Stimulated activated naive CD8-positive, alpha-beta T cell treated with anti-CD3 and anti-CD28 coated beads, Interleukin-15, Interleukin-2, amounts not matched to agents 100 ng/mL and 50 ng/mL, for 24 hours (primary cell): ENCODE data around the gene LTBP4.
"Not testable (repeated sequence)": the region's sequence is repeated elsewhere in the genome, so short reads cannot be mapped to it uniquely, and the experiment has no call there.

ENCODE experiments used
- H3K27ac Mint-ChIP-seq: one replicate; pipeline ENCODE4 v1.8.0; 2021; ENCODE audit warnings: mild to moderate bottlenecking, mixed read lengths
- H3K27me3 Mint-ChIP-seq: one replicate; pipeline ENCODE4 v1.8.0; 2021; ENCODE audit warnings: mixed read lengths
- H3K36me3 Mint-ChIP-seq: one replicate; pipeline ENCODE4 v1.8.0; 2021; ENCODE audit warnings: low read depth, mixed read lengths
- H3K4me1 Mint-ChIP-seq: one replicate; pipeline ENCODE4 v1.8.0; 2021; ENCODE audit warnings: low read depth, mixed read lengths
- H3K4me3 Mint-ChIP-seq: one replicate; pipeline ENCODE4 v1.8.0; 2021; ENCODE audit warnings: mild to moderate bottlenecking, mixed read lengths
- H3K9me3 Mint-ChIP-seq: one replicate; pipeline ENCODE4 v1.8.0; 2021; ENCODE audit warnings: mixed read lengths

LTBP4 gene

GRCh38 chr19:40621966-40622772, 21.0 kb downstream of the LTBP4 start:
- Mint-ChIP-seq H3K4me3 (no peak overlapping the region), H3K4me1 (peaks cover 18% of the 10 kb centered on the region), H3K9me3 (no peaks in the 10 kb centered on the region), H3K27me3 (no peaks in the 10 kb centered on the region), H3K27ac (peak overlapping the region; percentile 81), H3K36me3 (peaks cover 72% of the 10 kb centered on the region)

GRCh38 chr19:40622773-40623075, 21.6 kb downstream of the LTBP4 start:
- no peaks in the 10 kb centered on the region for H3K9me3 Mint-ChIP-seq
- peaks cover 18% of the 10 kb centered on the region for H3K4me1 Mint-ChIP-seq
- H3K27ac Mint-ChIP-seq = no peak overlapping the region
- no peak overlapping the region for H3K4me3 Mint-ChIP-seq
- H3K36me3 Mint-ChIP-seq = peaks cover 73% of the 10 kb centered on the region
- H3K27me3 Mint-ChIP-seq = no peaks in the 10 kb centered on the region

DNA sequence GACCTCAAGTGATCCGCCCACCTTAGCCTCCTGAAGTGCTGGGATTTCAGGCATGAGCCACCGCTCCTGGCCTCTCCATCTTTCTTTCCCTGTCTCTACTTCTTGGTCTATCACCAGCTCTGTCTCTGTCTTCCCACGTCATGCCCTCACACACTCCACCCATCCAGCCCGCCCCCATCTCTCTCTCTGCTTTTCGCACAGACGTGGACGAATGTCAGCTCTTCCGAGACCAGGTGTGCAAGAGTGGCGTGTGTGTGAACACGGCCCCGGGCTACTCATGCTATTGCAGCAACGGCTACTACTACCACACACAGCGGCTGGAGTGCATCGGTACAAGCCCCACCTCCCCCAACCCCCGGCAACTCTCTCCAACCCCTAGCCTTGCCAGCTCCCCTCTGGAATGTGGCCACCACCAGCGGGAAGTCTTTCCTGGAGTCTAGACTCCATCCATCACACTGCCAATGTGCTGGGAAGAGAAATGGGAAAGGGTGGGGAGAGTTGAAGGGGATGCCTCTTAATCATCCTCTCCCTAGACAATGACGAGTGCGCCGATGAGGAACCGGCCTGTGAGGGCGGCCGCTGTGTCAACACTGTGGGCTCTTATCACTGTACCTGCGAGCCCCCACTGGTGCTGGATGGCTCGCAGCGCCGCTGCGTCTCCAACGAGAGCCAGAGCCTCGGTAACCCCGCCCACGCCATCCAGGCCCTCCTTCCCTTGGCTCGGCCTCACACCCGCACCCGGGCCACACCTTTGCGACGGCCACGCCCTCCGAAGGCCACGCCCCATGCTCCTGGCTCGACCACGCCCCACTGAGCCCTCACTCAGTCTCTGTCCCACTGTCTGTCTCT, 22.5 kb downstream of the LTBP4 start:
- no peaks in the 10 kb centered on the region for H3K27me3 Mint-ChIP-seq
- H3K4me1 Mint-ChIP-seq = peaks cover 18% of the 10 kb centered on the region
- H3K4me3 Mint-ChIP-seq = no peak overlapping the region
- H3K36me3 Mint-ChIP-seq = peaks cover 65% of the 10 kb centered on the region
- H3K9me3 Mint-ChIP-seq = no peaks in the 10 kb centered on the region
- H3K27ac Mint-ChIP-seq = no peak overlapping the region

GRCh38 chr19:40624369-40625153, 23.4 kb downstream of the LTBP4 start:
- not testable (repeated sequence) for H3K27me3 Mint-ChIP-seq, H3K9me3 Mint-ChIP-seq, H3K4me3 Mint-ChIP-seq
- H3K36me3 Mint-ChIP-seq = peaks cover 56% of the 10 kb centered on the region
- H3K27ac Mint-ChIP-seq = peak overlapping the region; percentile 7
- H3K4me1 Mint-ChIP-seq = peaks cover 13% of the 10 kb centered on the region

DNA sequence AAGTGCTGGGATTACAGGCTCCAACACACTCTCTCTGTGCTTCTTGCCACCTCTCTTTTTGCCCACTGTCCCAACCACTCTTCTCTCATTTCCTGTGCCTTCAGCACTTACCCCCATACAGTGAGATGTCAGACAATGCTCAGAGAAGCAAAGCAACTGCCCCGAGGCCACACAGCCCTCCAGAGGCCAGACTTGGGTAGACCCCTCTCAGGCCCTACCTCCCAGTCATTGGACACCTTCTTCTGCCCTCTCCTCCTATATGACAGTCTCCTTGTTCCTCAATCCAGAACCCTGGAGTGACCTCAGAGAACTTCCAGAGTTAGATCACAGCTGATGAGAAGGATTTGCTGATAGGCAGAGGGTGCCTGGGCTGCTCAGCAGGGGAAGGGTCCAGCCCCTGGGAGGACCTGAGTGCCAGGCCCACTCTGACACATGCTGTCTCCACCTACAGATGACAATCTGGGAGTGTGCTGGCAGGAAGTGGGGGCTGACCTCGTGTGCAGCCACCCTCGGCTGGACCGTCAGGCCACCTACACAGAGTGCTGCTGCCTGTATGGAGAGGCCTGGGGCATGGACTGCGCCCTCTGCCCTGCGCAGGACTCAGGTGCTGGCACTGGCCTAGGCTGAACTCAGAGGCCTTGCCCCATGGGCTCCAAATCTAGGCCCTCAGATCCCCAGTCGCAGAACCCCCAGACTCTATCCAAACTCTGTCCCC, 24.4 kb downstream of the LTBP4 start:
- peak overlapping the region; percentile 78 for H3K27ac Mint-ChIP-seq
- H3K36me3 Mint-ChIP-seq = peaks cover 54% of the 10 kb centered on the region
- H3K4me3 Mint-ChIP-seq = no peak overlapping the region
- H3K27me3 Mint-ChIP-seq = no peaks in the 10 kb centered on the region
- no peaks in the 10 kb centered on the region for H3K9me3 Mint-ChIP-seq
- H3K4me1 Mint-ChIP-seq = peaks cover 12% of the 10 kb centered on the region

DNA sequence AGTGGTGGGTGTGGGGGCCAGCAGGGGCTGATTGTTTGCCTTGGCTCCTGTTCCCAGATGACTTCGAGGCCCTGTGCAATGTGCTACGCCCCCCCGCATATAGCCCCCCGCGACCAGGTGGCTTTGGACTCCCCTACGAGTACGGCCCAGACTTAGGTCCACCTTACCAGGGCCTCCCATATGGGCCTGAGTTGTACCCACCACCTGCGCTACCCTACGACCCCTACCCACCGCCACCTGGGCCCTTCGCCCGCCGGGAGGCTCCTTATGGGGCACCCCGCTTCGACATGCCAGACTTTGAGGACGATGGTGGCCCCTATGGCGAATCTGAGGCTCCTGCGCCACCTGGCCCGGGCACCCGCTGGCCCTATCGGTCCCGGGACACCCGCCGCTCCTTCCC, 25.7 kb downstream of the LTBP4 start:
- Mint-ChIP-seq H3K27ac (no peak overlapping the region), H3K4me1 (peaks cover 8% of the 10 kb centered on the region), H3K27me3 (no peaks in the 10 kb centered on the region), H3K9me3 (no peaks in the 10 kb centered on the region), H3K4me3 (no peak overlapping the region), H3K36me3 (peaks cover 43% of the 10 kb centered on the region)

- H3K4me3 Mint-ChIP-seq = no peak overlapping the region
Observed at GRCh38 chr19:40627486-40628279, 26.5 kb downstream of the LTBP4 start.

DNA sequence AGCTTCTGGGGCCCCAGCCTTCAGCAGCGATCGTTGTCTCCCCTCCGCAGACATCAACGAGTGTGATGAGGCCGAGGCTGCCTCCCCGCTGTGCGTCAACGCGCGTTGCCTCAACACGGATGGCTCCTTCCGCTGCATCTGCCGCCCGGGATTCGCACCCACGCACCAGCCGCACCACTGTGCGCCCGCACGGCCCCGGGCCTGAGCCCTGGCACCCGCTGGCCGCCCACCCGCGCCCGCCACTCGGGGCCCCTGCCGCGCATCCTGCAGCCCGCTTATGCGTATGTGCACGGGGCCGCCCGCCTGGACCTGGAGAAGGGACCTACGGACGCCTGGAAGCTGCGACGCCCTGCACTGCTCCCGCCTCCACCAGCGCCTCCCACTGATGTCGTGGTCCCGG, 28.2 kb downstream of the LTBP4 start:
- H3K27ac Mint-ChIP-seq = no peak overlapping the region
- H3K36me3 Mint-ChIP-seq = peaks cover 30% of the 10 kb centered on the region
- H3K4me3 Mint-ChIP-seq = no peak overlapping the region

More at GRCh38 chr19:40627486-40628279, 26.5 kb downstream of the LTBP4 start:
- Mint-ChIP-seq H3K27me3 (no peaks in the 10 kb centered on the region), H3K9me3 (no peaks in the 10 kb centered on the region), H3K36me3 (peaks cover 40% of the 10 kb centered on the region), H3K27ac (no peak overlapping the region), H3K4me1 (peaks cover 8% of the 10 kb centered on the region)

DNA sequence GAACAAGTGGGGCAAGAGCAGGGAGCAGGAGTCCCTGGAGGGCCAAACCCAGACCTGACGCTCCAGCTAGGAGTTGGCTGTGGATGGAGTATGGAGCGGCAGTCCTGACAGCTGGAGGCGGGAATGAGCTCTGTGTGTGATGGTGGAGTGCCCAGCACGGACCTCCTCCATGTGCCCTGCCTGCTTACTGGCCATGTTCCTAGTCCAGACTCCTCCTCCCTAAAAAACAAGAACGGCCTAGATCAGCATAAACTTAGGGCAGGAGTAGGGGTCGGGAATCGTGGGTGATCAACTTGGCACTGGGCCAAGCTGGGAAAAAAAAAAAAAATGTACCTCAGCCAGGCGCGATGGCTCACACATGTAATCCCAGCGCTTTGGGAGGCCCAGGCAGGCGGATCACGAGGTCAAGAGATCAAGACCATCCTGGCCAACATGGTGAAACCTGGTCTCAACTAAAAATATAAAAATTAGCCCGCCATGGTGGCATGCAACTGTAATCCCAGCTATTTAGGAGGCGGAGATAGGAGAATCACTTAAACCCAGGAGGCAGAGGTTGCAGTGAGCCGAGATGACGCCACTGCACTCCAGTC, 29.5 kb downstream of the LTBP4 start:
- peaks cover 21% of the 10 kb centered on the region for H3K36me3 Mint-ChIP-seq
- no peak overlapping the region for H3K27ac Mint-ChIP-seq
- peaks cover 19% of the 10 kb centered on the region for H3K4me1 Mint-ChIP-seq
- peaks cover 5% of the 10 kb centered on the region for H3K27me3 Mint-ChIP-seq
- no peak overlapping the region for H3K4me3 Mint-ChIP-seq
- no peaks in the 10 kb centered on the region for H3K9me3 Mint-ChIP-seq

More for the DNA sequence above, 28.2 kb downstream of the LTBP4 start:
- Mint-ChIP-seq H3K27me3 (no peaks in the 10 kb centered on the region), H3K9me3 (no peaks in the 10 kb centered on the region), H3K4me1 (peaks cover 20% of the 10 kb centered on the region)

GRCh38 chr19:40632311-40633036, 31.3 kb downstream of the LTBP4 start:
- Mint-ChIP-seq H3K9me3 (no peaks in the 10 kb centered on the region), H3K4me3 (no peak overlapping the region), H3K36me3 (peaks cover 5% of the 10 kb centered on the region), H3K27me3 (peaks cover 6% of the 10 kb centered on the region), H3K4me1 (peaks cover 19% of the 10 kb centered on the region), H3K27ac (no peak overlapping the region)

DNA sequence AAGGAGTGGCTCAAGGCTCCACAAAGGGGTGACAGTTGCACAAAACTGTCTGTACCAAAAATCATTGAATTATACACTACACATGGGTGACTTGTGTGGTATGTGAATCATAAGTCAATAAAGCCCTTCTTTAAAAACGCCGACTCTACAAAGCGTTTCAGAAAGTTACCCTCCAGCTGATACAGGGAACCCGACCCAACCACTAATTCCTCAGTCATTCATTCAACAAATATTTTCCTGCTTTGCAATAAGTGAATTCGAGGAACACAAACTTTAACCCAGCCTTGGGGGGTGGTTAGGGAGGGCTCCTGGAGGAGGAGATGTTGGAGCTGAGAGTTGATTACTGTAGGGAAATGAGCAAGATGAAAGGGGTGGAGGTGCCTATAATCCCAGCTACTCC, 32.0 kb downstream of the LTBP4 start:
- H3K27ac Mint-ChIP-seq = no peak overlapping the region
- H3K27me3 Mint-ChIP-seq = peaks cover 6% of the 10 kb centered on the region
- peaks cover 5% of the 10 kb centered on the region for H3K36me3 Mint-ChIP-seq
- no peak overlapping the region for H3K4me3 Mint-ChIP-seq
- no peaks in the 10 kb centered on the region for H3K9me3 Mint-ChIP-seq
- H3K4me1 Mint-ChIP-seq = peaks cover 19% of the 10 kb centered on the region

DNA sequence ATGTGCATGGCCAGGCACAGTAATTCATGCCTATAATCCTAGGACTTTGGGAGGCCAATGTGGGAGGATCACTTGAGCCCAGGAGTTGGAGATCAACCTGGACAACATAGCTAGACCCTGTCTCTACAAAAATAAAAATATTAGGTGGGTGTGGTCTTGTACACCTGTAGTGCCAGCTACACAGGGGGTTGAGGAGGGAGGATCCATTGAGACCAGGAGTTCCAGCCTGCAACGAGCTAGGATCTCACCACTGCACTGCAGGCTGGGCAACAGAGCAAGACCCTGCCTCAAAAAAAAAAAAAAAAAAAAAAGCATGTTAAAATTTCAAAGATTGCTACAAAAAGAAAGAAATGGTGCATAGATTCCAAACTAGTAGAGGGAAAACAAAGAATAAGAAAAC, 37.2 kb downstream of the LTBP4 start:
- H3K27me3 Mint-ChIP-seq = peaks cover 6% of the 10 kb centered on the region
- no peak overlapping the region for H3K4me3 Mint-ChIP-seq
- H3K9me3 Mint-ChIP-seq = no peaks in the 10 kb centered on the region
- peaks cover 13% of the 10 kb centered on the region for H3K4me1 Mint-ChIP-seq
- H3K36me3 Mint-ChIP-seq = no peaks in the 10 kb centered on the region
- no peak overlapping the region for H3K27ac Mint-ChIP-seq

DNA sequence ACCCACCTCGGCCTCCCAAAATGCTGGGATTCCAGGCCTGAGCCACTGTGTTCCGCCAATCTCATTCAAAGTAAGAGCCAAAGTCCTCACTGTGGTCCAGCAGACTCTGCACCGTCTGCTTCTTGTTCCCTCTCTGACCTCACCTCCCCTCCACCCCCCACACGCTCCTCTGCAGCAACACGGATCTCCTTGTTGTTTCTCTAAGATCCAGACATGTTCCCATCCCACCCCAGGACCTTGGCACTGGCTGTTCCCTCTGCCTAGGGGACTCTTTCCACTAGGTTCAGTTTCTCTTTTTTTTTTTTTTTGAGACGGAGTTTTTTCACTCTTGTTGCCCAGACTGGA, 38.4 kb downstream of the LTBP4 start:
- no peaks in the 10 kb centered on the region for H3K36me3 Mint-ChIP-seq
- peaks cover under 1% of the 10 kb centered on the region for H3K4me1 Mint-ChIP-seq
- H3K9me3 Mint-ChIP-seq = no peaks in the 10 kb centered on the region
- H3K4me3 Mint-ChIP-seq = no peak overlapping the region
- peaks cover 6% of the 10 kb centered on the region for H3K27me3 Mint-ChIP-seq
- H3K27ac Mint-ChIP-seq = no peak overlapping the region
